Kidney (tissue), 22 donors: ENCODE measurements around the gene HBP1. TPM values are rescaled to one million over a fixed set of nuclear protein-coding genes. Genes with fewer than 3 reads are reported as not detected.

Experiments used
- DNase-seq, 5 donors: peaks; one replicate each; pipeline ENCODE4 v3.0.0-alpha.2; 2013 to 2020
- FAIRE-seq: peaks from 2 replicates; lab custom pipeline; 2012; peaks lifted over from hg19 to GRCh38; lab: Jason Lieb, UNC
- H3K27ac ChIP-seq, 2 donors: one replicate each; pipeline ENCODE4 v1.7.0; 2013; ENCODE audit warnings: low read depth in 2 of 2, low read length in 2 of 2, inconsistent platforms in 1 of 2
- H3K27me3 ChIP-seq: one replicate; pipeline ENCODE4 v1.7.1; 2013; ENCODE audit warnings: low read length, inconsistent platforms; ENCODE audit not compliant: control insufficient read depth, insufficient read depth
- H3K36me3 ChIP-seq, 3 donors: one replicate each; pipeline versions ENCODE4 v1.7.0 to v1.7.1; 2013; ENCODE audit warnings: low read length in 3 of 3, control low read depth in 1 of 3, inconsistent platforms in 1 of 3; ENCODE audit not compliant: insufficient read depth in 3 of 3, control insufficient read depth in 2 of 3
- H3K4me1 ChIP-seq, 3 donors: one replicate each; pipeline versions ENCODE4 v1.7.0 to v1.7.1; 2013; ENCODE audit warnings: low read length in 3 of 3, inconsistent platforms in 1 of 3, low read depth in 1 of 3; ENCODE audit not compliant: control insufficient read depth in 2 of 3, insufficient read depth in 2 of 3
- H3K4me3 ChIP-seq, 3 donors: one replicate each; pipeline versions ENCODE4 v1.7.0 to v1.8.1; 2013; ENCODE audit warnings: low read length in 3 of 3, control low read depth in 1 of 3, inconsistent platforms in 1 of 3
- H3K9ac ChIP-seq, 3 donors: one replicate each; pipeline versions ENCODE4 v1.7.0 to v1.7.1; 2013; ENCODE audit warnings: low read length in 3 of 3, control low read depth in 1 of 3, inconsistent platforms in 1 of 3
- H3K9me3 ChIP-seq, 3 donors: one replicate each; pipeline versions ENCODE4 v1.7.0 to v1.7.1; 2013; ENCODE audit warnings: low read length in 3 of 3, control low read depth in 1 of 3, inconsistent platforms in 1 of 3; ENCODE audit not compliant: control insufficient read depth in 2 of 3, insufficient read depth in 1 of 3
- CTCF ChIP-seq: IDR thresholded peaks from 3 replicates; pipeline ENCODE4 v1.5.1; 2012; ENCODE audit warnings: mild to moderate bottlenecking, moderate library complexity, borderline replicate concordance; ENCODE audit not compliant: insufficient read depth; ENCODE audit errors: extremely low read depth
- intact Hi-C: fragments of 100-400 bp; cut with DNase I; formaldehyde crosslinking; loops from one replicate; pipeline ENCODE4 v1.11.1; 2022
- long read RNA-seq, 10 donors: library from polyadenylated mRNA in 1 of 10; unstranded in 1 of 10; transcript quantifications; one replicate each; pipeline ENCODE4 v2.0.0 and lab custom pipeline, GENCODE V29; 2021 to 2026
- polyA plus RNA-seq: library from polyadenylated mRNA; stranded (reverse); fragments of 350-450 nt; fragmentation: Illumina TruSeq; extraction: RNeasy Lipid Tissue Mini Kit (QIAGEN cat#74804); gene quantifications from one replicate; pipeline ENCODE4 v1.2.3, GENCODE V29; 2014; ENCODE audit warnings: low read depth, low replicate concordance; ENCODE audit not compliant: insufficient read depth
- total RNA-seq: library from RNA; stranded (reverse); fragmentation: NEBNext Ultra II Directional; extraction: Animal tissue kit (Norgen Biotek cat#: 25700); gene quantifications from one replicate; pipeline ENCODE4 v1.2.1, GENCODE V29; 2021
- donor health status: control.
- donor health status: control.
- donor health status: control.
- donor health status: control.
- donor health status: control.
- donor health status: DM: yes; HTN: yes; CAD: no.
- donor health status: Normal renal cell carcinoma (clear cell type).

Gene HBP1
- total RNA-seq: 64.4 TPM
- 29.3 TPM for polyA plus RNA-seq
- long read RNA-seq, donor 1, transcript HBP1-201 (11 exons, 2,829 nt): minor isoform, 6 of 35 reads
- long read RNA-seq, donor 1, transcript HBP1-208 (11 exons, 2,704 nt): major isoform, 9 of 35 reads
- long read RNA-seq, donor 1, partial matches to known transcripts: 20 of 35 reads
- long read RNA-seq, donor 1, other reads (novel, unspliced or antisense): 0 of 35 reads
- long read RNA-seq, donor 2, transcript HBP1-208 (11 exons, 2,704 nt): major isoform, 6 of 12 reads
- long read RNA-seq, donor 2, transcript HBP1-201 (11 exons, 2,829 nt): minor isoform, 5 of 12 reads
- long read RNA-seq, donor 2, partial matches to known transcripts: 0 of 12 reads
- long read RNA-seq, donor 2, other reads (novel, unspliced or antisense): 0 of 12 reads
- long read RNA-seq, donor 3, transcript HBP1-208 (11 exons, 2,704 nt): major isoform, 9 of 22 reads
- long read RNA-seq, donor 3, transcript HBP1-201 (11 exons, 2,829 nt): minor isoform, 5 of 22 reads
- long read RNA-seq, donor 3, partial matches to known transcripts: 0 of 22 reads
- long read RNA-seq, donor 3, other reads (novel, unspliced or antisense): 7 of 22 reads
- long read RNA-seq, donor 4, transcript HBP1-208 (11 exons, 2,704 nt): major isoform, 8 of 9 reads
- long read RNA-seq, donor 4, partial matches to known transcripts: 0 of 9 reads
- long read RNA-seq, donor 4, other reads (novel, unspliced or antisense): 0 of 9 reads
- long read RNA-seq, donor 5, partial matches to known transcripts: 0 of 1 reads
- long read RNA-seq, donor 5, other reads (novel, unspliced or antisense): 0 of 1 reads
- long read RNA-seq, donor 6, transcript HBP1-201 (11 exons, 2,829 nt): minor isoform, 7 of 39 reads
- long read RNA-seq, donor 6, transcript HBP1-208 (11 exons, 2,704 nt): major isoform, 15 of 39 reads
- long read RNA-seq, donor 6, partial matches to known transcripts: 16 of 39 reads
- long read RNA-seq, donor 6, other reads (novel, unspliced or antisense): 0 of 39 reads
- long read RNA-seq, donor 7, transcript HBP1-208 (11 exons, 2,704 nt): major isoform, 14 of 38 reads
- long read RNA-seq, donor 7, transcript HBP1-201 (11 exons, 2,829 nt): minor isoform, 6 of 38 reads
- long read RNA-seq, donor 7, partial matches to known transcripts: 12 of 38 reads
- long read RNA-seq, donor 7, other reads (novel, unspliced or antisense): 6 of 38 reads
- long read RNA-seq, donor 8, transcript HBP1-208 (11 exons, 2,704 nt): major isoform, 5 of 8 reads
- long read RNA-seq, donor 8, partial matches to known transcripts: 0 of 8 reads
- long read RNA-seq, donor 8, other reads (novel, unspliced or antisense): 0 of 8 reads
- long read RNA-seq, donor 9, partial matches to known transcripts: 26 of 33 reads
- long read RNA-seq, donor 9, other reads (novel, unspliced or antisense): 0 of 33 reads
- long read RNA-seq, donor 10, partial matches to known transcripts: 8 of 14 reads
- long read RNA-seq, donor 10, other reads (novel, unspliced or antisense): 0 of 14 reads

- Histone ChIP-seq H3K4me1 (peaks cover 0 to 3% (median 0%) of the 10 kb centered on the region in 3 donors), H3K27me3 (no peaks in the 10 kb centered on the region), H3K9me3 (no peaks in the 10 kb centered on the region), H3K27ac (peak within 1 kb of the TSS; percentile 96 to 99), H3K4me3 (peak within 1 kb of the TSS; percentile 83 to 91 (median 86)), H3K36me3 (no peaks in the 10 kb centered on the region), H3K9ac (peak within 1 kb of the TSS; percentile 67 to 87 (median 83))
- intact Hi-C loops: no loop called here
- peak; percentile 99 for FAIRE-seq
- DNase-seq: peak; percentile 100
- TF ChIP-seq CTCF: no peak
Measured at GRCh38 chr7:107168233-107169119, at the start of gene HBP1. Gene HBP1, plus strand, starts transcription at chr7:107169003. Its CDS starts 10,891 bp downstream, at chr7:107179894.

GRCh38 chr7:107119376-107120105 is 49.3 kb upstream of the HBP1 start:
- Histone ChIP-seq H3K4me3 (no peak overlapping the region), H3K4me1 (no peaks in the 10 kb centered on the region), H3K27me3 (no peaks in the 10 kb centered on the region), H3K27ac (no peak overlapping the region), H3K9me3 (no peaks in the 10 kb centered on the region), H3K36me3 (no peaks in the 10 kb centered on the region), H3K9ac (no peak overlapping the region)
- FAIRE-seq (no peak), DNase-seq (peak in 2 of 5 donors; percentile 15 to 60)
- TF ChIP-seq CTCF: no peak
- intact Hi-C loops: no loop called here
